GM20431 (cell line): ENCODE measurements around the gene PADI1.

Experiments used
- in situ Hi-C: fragments of 300-500 bp; cut with MseI, MboI; formaldehyde crosslinking; loops from one replicate; pipeline ENCODE4 v1.15.0; 2020; ENCODE audit warnings: low sequenced_read_pairs; ENCODE audit not compliant: unreplicated experiment

Gene PADI1

GRCh38 chr1:17212487-17213121, 7.7 kb downstream of the PADI1 start:
- in situ Hi-C loops = no loop called here

- in situ Hi-C loops = no loop called here
These were observed 8.3 kb downstream of the PADI1 start for GRCh38 chr1:17213148-17213781.

- in situ Hi-C loops = no loop called here
These were observed 8.8 kb downstream of the PADI1 start for GRCh38 chr1:17213782-17214148.

GRCh38 chr1:17214876-17215544, 10.1 kb downstream of the PADI1 start:
- in situ Hi-C loops = no loop called here

- in situ Hi-C loops = no loop called here
These were observed 10.6 kb downstream of the PADI1 start for GRCh38 chr1:17215545-17215890.

- in situ Hi-C loops = no loop called here
These were observed 11.2 kb downstream of the PADI1 start for GRCh38 chr1:17216078-17216477.

GRCh38 chr1:17217607-17218006, 12.7 kb downstream of the PADI1 start:
- in situ Hi-C loops = no loop called here

GRCh38 chr1:17218939-17219338, 14.0 kb downstream of the PADI1 start:
- in situ Hi-C loops = no loop called here

GRCh38 chr1:17220287-17220686, 15.4 kb downstream of the PADI1 start:
- in situ Hi-C loops = no loop called here

- in situ Hi-C loops = no loop called here
These were observed 17.6 kb downstream of the PADI1 start for GRCh38 chr1:17222557-17222956.

GRCh38 chr1:17224434-17224833, 19.5 kb downstream of the PADI1 start:
- in situ Hi-C loops = no loop called here

- in situ Hi-C loops = loop anchor here (25.0 kb wide), 1 partner anchor 163 kb away; the partner anchor contains the start of gene SDHB
These were observed 20.2 kb downstream of the PADI1 start for GRCh38 chr1:17225140-17225539.

GRCh38 chr1:17227358-17227915, 22.5 kb downstream of the PADI1 start:
- in situ Hi-C loops = loop anchor here (25.0 kb wide), 1 partner anchor 165 kb away; the partner anchor contains the start of gene SDHB

- in situ Hi-C loops = loop anchor here (25.0 kb wide), 1 partner anchor 166 kb away; the partner anchor contains the start of gene SDHB
These were observed 23.7 kb downstream of the PADI1 start for GRCh38 chr1:17228619-17229018.

- in situ Hi-C loops = loop anchor here (25.0 kb wide), 1 partner anchor 167 kb away; the partner anchor contains the start of gene SDHB
These were observed 24.5 kb downstream of the PADI1 start for GRCh38 chr1:17229379-17229778.

GRCh38 chr1:17230106-17230505, 25.2 kb downstream of the PADI1 start:
- in situ Hi-C loops = loop anchor here (5.0 to 25.0 kb wide), 2 partner anchors 103 to 168 kb away; partner anchors contain the start of gene SDHB

- in situ Hi-C loops = loop anchor here (5.0 to 25.0 kb wide), 2 partner anchors 103 to 168 kb away; partner anchors contain the start of gene SDHB
These were observed 25.9 kb downstream of the PADI1 start for GRCh38 chr1:17230671-17231310.

GRCh38 chr1:17232759-17233661, 28.1 kb downstream of the PADI1 start:
- in situ Hi-C loops = loop anchor here (5.0 to 25.0 kb wide), 2 partner anchors 106 to 171 kb away; partner anchors contain the start of gene SDHB

GRCh38 chr1:17233675-17234320, 28.9 kb downstream of the PADI1 start:
- in situ Hi-C loops = loop anchor here (5.0 to 25.0 kb wide), 2 partner anchors 106 to 171 kb away; partner anchors contain the start of gene SDHB
